Measurements from ENCODE around the gene S100A4.

S100A4 gene

DNA sequence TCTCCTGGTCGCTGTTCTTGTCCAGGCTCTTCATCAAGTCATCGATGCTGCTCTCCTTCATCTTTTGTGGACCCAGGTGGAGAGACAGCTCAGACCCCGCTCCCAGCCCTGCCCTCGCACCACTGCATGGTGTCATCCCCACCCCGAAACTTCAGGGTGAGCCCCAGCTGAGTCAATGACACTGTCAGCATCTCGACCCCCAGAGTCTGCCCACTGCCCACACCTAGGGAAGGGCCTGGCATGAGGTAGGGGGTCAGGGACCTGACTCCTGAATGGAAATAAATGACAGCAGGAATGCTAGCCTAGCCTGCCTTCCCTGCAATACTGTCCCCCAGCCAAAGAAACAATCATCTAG is 8.3 kb downstream of the S100A4 start:
- TF ChIP-seq POLR2AphosphoS5 (IDR thresholded peaks at IDR 0.05; ENCODE audit: low read depth, low read length): no peak
- TF ChIP-seq SIN3A (IDR thresholded peaks at IDR 0.05; ENCODE audit: borderline replicate concordance, insufficient read depth, low read length): no peak
- TF ChIP-seq TAF1 (IDR thresholded peaks at IDR 0.05; ENCODE audit: borderline replicate concordance, insufficient read depth, low read length): no peak
- no peak for TF ChIP-seq FOXP2 (optimal IDR thresholded peaks at IDR 0.05; ENCODE audit: borderline replicate concordance, extremely low read depth, extremely low read length, insufficient read depth)
- TF ChIP-seq, protein P1, sequence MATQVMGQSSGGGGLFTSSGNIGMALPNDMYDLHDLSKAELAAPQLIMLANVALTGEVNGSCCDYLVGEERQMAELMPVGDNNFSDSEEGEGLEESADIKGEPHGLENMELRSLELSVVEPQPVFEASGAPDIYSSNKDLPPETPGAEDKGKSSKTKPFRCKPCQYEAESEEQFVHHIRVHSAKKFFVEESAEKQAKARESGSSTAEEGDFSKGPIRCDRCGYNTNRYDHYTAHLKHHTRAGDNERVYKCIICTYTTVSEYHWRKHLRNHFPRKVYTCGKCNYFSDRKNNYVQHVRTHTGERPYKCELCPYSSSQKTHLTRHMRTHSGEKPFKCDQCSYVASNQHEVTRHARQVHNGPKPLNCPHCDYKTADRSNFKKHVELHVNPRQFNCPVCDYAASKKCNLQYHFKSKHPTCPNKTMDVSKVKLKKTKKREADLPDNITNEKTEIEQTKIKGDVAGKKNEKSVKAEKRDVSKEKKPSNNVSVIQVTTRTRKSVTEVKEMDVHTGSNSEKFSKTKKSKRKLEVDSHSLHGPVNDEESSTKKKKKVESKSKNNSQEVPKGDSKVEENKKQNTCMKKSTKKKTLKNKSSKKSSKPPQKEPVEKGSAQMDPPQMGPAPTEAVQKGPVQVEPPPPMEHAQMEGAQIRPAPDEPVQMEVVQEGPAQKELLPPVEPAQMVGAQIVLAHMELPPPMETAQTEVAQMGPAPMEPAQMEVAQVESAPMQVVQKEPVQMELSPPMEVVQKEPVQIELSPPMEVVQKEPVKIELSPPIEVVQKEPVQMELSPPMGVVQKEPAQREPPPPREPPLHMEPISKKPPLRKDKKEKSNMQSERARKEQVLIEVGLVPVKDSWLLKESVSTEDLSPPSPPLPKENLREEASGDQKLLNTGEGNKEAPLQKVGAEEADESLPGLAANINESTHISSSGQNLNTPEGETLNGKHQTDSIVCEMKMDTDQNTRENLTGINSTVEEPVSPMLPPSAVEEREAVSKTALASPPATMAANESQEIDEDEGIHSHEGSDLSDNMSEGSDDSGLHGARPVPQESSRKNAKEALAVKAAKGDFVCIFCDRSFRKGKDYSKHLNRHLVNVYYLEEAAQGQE (IDR thresholded peaks at IDR 0.05; ENCODE audit: insufficient read depth in 1 of 2, low read depth in 2 of 2, low read length in 2 of 2): no peak

DNA sequence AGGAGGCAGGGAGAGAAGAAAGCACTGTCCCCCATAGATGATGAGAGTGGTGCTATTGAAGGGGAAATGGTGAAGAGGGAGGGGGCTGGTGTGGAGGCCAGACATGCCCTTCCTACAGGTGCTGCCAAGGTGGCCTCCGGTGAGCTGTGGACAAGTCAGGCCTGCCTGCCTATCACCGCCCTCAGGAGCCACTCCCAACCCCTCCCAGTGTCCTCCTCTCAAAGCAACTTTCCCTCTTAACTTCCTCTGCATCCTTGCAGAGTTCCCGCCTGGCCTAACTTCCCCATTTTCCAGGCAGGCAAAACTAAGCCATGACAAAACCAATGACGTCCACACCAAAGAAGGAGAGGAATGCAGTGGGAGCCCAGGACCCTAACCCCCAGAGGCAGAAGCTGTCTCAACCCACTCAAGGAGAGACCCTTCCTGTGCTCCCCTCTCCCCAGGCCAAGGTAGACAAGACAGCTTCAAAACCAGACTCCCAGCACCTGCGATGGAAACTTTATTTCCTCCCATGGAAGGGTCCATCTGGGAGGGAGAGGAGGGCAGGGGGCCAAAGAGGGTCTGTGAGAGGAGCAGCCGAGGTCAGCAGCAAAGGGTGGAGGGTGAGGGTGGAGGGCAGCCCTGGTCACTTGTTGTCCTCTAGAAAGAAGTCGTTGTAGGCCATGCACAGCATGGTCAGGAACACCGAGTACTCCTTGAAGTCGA is 8.8 kb downstream of the S100A4 start:
- TF ChIP-seq, protein P1 (IDR thresholded peaks at IDR 0.05; ENCODE audit: insufficient read depth in 1 of 2, low read depth in 2 of 2, low read length in 2 of 2): no peak
- TF ChIP-seq SIN3A (IDR thresholded peaks at IDR 0.05; ENCODE audit: borderline replicate concordance, insufficient read depth, low read length): no peak
- no peak for TF ChIP-seq POLR2AphosphoS5 (IDR thresholded peaks at IDR 0.05; ENCODE audit: low read depth, low read length)
- TF ChIP-seq TAF1 (IDR thresholded peaks at IDR 0.05; ENCODE audit: borderline replicate concordance, insufficient read depth, low read length): no peak
- no peak for TF ChIP-seq FOXP2 (optimal IDR thresholded peaks at IDR 0.05; ENCODE audit: borderline replicate concordance, extremely low read depth, extremely low read length, insufficient read depth)

DNA sequence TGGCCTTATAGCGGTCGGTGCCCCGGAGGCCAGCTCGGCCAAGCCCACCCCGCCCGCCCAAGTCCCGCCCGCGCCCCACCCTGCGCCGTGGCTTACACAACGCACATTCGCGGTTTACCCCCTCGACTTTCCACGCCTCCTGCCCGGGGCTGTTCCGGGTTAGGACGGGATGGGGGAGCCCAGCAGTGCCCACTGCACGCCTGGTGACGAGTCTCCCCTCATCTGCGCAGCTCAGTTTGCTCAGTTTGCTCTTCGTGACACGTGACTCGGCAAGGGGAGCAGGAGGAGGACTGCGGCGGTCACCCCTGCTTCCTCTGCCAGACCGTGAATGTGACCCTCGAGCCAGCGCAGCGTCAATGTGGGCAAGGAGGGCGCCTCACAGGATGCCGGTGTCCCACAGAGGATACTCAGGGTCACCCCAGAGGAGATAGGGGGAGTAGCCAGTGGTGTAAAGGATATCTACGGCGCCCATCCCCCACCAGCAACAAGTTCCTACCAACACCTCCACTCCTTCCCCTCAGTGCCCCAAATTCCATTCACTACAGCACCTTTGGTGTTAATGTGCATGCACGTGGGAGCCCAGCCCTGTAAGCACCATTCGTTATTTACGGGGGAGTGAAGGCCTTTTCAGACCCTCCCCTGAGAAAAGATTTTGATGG is 9.5 kb downstream of the S100A4 start:
- TF ChIP-seq POLR2AphosphoS5 (IDR thresholded peaks at IDR 0.05; ENCODE audit: low read depth, low read length): no peak
- TF ChIP-seq, protein P1 (IDR thresholded peaks at IDR 0.05; ENCODE audit: insufficient read depth in 1 of 2, low read depth in 2 of 2, low read length in 2 of 2): no peak
- no peak for TF ChIP-seq SIN3A (IDR thresholded peaks at IDR 0.05; ENCODE audit: borderline replicate concordance, insufficient read depth, low read length)
- TF ChIP-seq TAF1 (IDR thresholded peaks at IDR 0.05; ENCODE audit: borderline replicate concordance, insufficient read depth, low read length): no peak
- no peak for TF ChIP-seq FOXP2 (optimal IDR thresholded peaks at IDR 0.05; ENCODE audit: borderline replicate concordance, extremely low read depth, extremely low read length, insufficient read depth)

DNA sequence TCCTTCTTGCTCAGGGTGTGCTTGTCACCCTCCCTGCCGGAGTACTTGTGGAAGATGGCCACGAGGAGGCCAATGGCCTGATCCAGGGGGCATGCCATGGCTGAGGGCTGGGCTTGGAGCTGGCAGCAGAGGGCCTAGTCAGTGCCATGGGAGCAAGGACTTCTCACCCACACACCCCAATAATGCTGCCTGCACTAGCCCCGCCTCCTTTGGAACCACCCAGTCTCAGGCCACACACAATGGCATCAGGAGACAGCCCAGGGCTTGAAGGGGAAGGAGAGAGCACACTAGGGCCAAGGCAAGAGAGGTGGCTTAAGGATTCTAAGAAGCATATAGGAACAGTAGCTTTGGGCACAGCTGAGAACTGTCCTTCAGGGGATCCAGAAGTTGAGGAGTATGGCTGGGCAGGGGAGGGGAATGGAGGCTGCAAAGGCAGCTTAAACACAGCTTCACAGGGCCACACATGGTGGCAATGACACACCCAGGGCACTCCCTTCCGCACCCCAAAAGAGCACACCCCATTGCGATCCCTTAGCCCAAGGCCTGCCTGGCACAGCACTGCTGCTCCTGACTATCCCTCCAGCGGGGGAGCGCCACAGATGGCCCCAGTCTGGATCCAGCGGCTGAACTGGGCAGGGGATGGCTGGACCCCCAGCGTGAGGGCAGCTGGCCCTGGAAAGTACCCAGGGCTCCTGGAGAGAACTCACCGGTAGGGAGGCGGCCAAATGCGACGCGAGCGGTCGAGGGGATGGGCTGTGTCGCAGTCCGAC is 10.2 kb downstream of the S100A4 start, which contains the start of gene S100A6:
Gene S100A6 (minus strand): TSS at position 750 of the 770 bp plus-strand sequence. CDS start 652 bp downstream, at position 98.
- TF ChIP-seq SIN3A (IDR thresholded peaks at IDR 0.05; ENCODE audit: borderline replicate concordance, insufficient read depth, low read length) (no peak), FOXP2 (optimal IDR thresholded peaks at IDR 0.05; ENCODE audit: borderline replicate concordance, extremely low read depth, extremely low read length, insufficient read depth) (no peak), POLR2AphosphoS5 (IDR thresholded peaks at IDR 0.05; ENCODE audit: low read depth, low read length) (no peak), TAF1 (IDR thresholded peaks at IDR 0.05; ENCODE audit: borderline replicate concordance, insufficient read depth, low read length) (no peak)
- TF ChIP-seq, protein P1 (IDR thresholded peaks at IDR 0.05; ENCODE audit: insufficient read depth in 1 of 2, low read depth in 2 of 2, low read length in 2 of 2): no peak
